Neural cell (in vitro differentiated cells): ENCODE results near the gene CCDC30. TPM values are rescaled to one million over a fixed set of nuclear protein-coding genes. Genes with fewer than 3 reads are reported as not detected.

Experiments used
- H2AFZ ChIP-seq: fragments of 200-600, 300-800 bp; sonication (generic), shearing (Covaris generic); 2 replicates; pipeline ENCODE4 v1.6.0; 2014; ENCODE audit warnings: low read depth, mild to moderate bottlenecking, antibody characterized with exemption, low read length, moderate library complexity
- H3F3A ChIP-seq: fragments of 200-600 bp; shearing (Covaris generic); 2 replicates; pipeline ENCODE4 v1.6.1; 2016; ENCODE audit warnings: mild to moderate bottlenecking, moderate library complexity, mixed read lengths, antibody characterized with exemption, low read length; ENCODE audit not compliant: insufficient read depth, poor library complexity, severe bottlenecking
- H3K27ac ChIP-seq: fragments of 200-600, 300-800 bp; sonication (generic), shearing (Covaris generic); 2 replicates; pipeline ENCODE4 v1.5.1; 2014; ENCODE audit warnings: mild to moderate bottlenecking, low read length, moderate library complexity
- H3K27me3 ChIP-seq: fragments of 300-800, 200-600 bp; sonication (generic), shearing (Covaris generic); 2 replicates; pipeline ENCODE4 v1.6.0; 2014; ENCODE audit warnings: mild to moderate bottlenecking, low read depth, low read length, moderate library complexity; ENCODE audit not compliant: insufficient read depth
- H3K36me3 ChIP-seq: fragments of 300-800, 200-600 bp; sonication (generic), shearing (Covaris generic); 2 replicates; pipeline ENCODE4 v1.5.1; 2014; ENCODE audit warnings: mild to moderate bottlenecking, antibody characterized with exemption, low read length, moderate library complexity; ENCODE audit not compliant: insufficient read depth
- H3K4me2 ChIP-seq: fragments of 300-800, 200-600 bp; sonication (generic), shearing (Covaris generic); 2 replicates; pipeline ENCODE4 v1.6.0; 2014; ENCODE audit warnings: mild to moderate bottlenecking, low read length
- H3K4me3 ChIP-seq: fragments of 300-800, 200-600 bp; sonication (generic), shearing (Covaris generic); 2 replicates; pipeline ENCODE4 v1.5.1; 2014; ENCODE audit warnings: mild to moderate bottlenecking, low read length, moderate library complexity
- H3K79me2 ChIP-seq: fragments of 200-600 bp; shearing (Covaris generic); replicated peaks from 2 replicates; pipeline ENCODE4 v1.6.0; 2014; ENCODE audit warnings: mild to moderate bottlenecking, low read length, moderate library complexity; ENCODE audit not compliant: insufficient read depth
- H3K9ac ChIP-seq: fragments of 300-800, 200-600 bp; sonication (generic), shearing (Covaris generic); 2 replicates; pipeline ENCODE4 v1.6.1; 2016; ENCODE audit warnings: mild to moderate bottlenecking, low read length, mixed read lengths
- H3K9me2 ChIP-seq: fragments of 200-600 bp; shearing (Covaris generic); 2 replicates; pipeline ENCODE4 v1.6.1; 2016; ENCODE audit warnings: mild to moderate bottlenecking, low read length, mixed read lengths; ENCODE audit not compliant: insufficient read depth
- H3K9me3 ChIP-seq: fragments of 200-600, 300-800 bp; sonication (generic), shearing (Covaris generic); 2 replicates; pipeline ENCODE4 v1.6.1; 2016; ENCODE audit warnings: mild to moderate bottlenecking, mixed run types, low read length, moderate library complexity, mixed read lengths
- H4K20me1 ChIP-seq: fragments of 200-600 bp; shearing (Covaris generic); 2 replicates; pipeline ENCODE4 v1.6.1; 2016; ENCODE audit warnings: mild to moderate bottlenecking, mixed run types; ENCODE audit not compliant: insufficient read depth
- CTCF ChIP-seq: fragments of 450-650 bp; IDR thresholded peaks from 2 replicates; pipeline ENCODE4 v1.5.1; 2014; ENCODE audit warnings: antibody characterized with exemption, mild to moderate bottlenecking, moderate library complexity; ENCODE audit not compliant: poor library complexity, severe bottlenecking
- EP300 ChIP-seq: fragments of 450-650 bp; conservative IDR thresholded peaks from 2 replicates; pipeline ENCODE4 v1.6.1; 2014; ENCODE audit warnings: antibody characterized with exemption, mild to moderate bottlenecking, moderate library complexity; ENCODE audit not compliant: poor library complexity, severe bottlenecking
- EZH2 ChIP-seq: fragments of 200-600, 300-800 bp; shearing (Covaris generic), sonication (generic); IDR thresholded peaks from 2 replicates; pipeline ENCODE4 v1.6.1; 2014; ENCODE audit warnings: antibody characterized with exemption, low read length, borderline replicate concordance, mild to moderate bottlenecking; ENCODE audit not compliant: insufficient read depth, poor library complexity, severe bottlenecking
- MXI1 ChIP-seq: fragments of 450-650 bp; conservative IDR thresholded peaks from 2 replicates; pipeline ENCODE4 v1.6.1; 2014; ENCODE audit warnings: antibody characterized with exemption, mild to moderate bottlenecking; ENCODE audit not compliant: poor library complexity, severe bottlenecking
- POLR2AphosphoS5 ChIP-seq: IDR thresholded peaks from 2 replicates; pipeline ENCODE4 v1.6.1; 2012
- RAD21 ChIP-seq: fragments of 450-650 bp; conservative IDR thresholded peaks from 2 replicates; pipeline ENCODE4 v1.6.1; 2014; ENCODE audit warnings: antibody characterized with exemption, mild to moderate bottlenecking, moderate library complexity
- SMC3 ChIP-seq: fragments of 450-650 bp; conservative IDR thresholded peaks from 2 replicates; pipeline ENCODE4 v1.6.1; 2014; ENCODE audit warnings: antibody characterized with exemption, mild to moderate bottlenecking, moderate library complexity; ENCODE audit not compliant: poor library complexity
- TAF1 ChIP-seq: IDR thresholded peaks from 2 replicates; pipeline ENCODE4 v1.6.1; 2012; ENCODE audit warnings: low read depth
- polyA plus RNA-seq: library from polyadenylated mRNA; depleted of rRNA; stranded (reverse); fragments of >200 nt; gene quantifications from 2 replicates; pipeline ENCODE4 v1.2.3, GENCODE V29; 2014
- TF ChIP-seq, protein P1 (sequence below): IDR thresholded peaks from 2 replicates; pipeline ENCODE4 v1.6.1; 2012; ENCODE audit warnings: borderline replicate concordance

Gene CCDC30
- polyA plus RNA-seq, 1 donor from 2014 or later: 13.2 TPM

DNA sequence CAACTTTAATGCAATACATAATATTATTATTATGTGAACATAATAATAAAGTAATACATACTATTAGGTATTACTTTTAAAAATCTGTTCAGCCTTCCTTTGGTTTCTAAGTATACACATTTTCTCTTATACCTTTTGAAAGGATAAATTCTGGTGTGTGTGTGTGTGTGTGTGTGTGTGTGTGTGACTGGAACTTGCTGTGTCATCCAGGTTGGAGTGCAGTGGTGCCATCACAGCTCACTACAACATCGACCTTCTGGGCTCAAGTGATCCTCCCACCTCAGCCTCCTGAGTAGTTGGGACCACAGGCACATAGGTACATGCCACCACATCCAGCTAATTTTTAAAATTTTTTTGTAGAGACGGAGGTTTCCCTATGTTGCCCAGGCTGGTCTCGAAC lies 88.5 kb downstream of the CCDC30 start:
- Histone ChIP-seq H3K36me3 (no peaks in the 10 kb centered on the region), H3K27me3 (no peaks in the 10 kb centered on the region), H3K9me2 (no peaks in the 10 kb centered on the region), H3K9ac (no peak overlapping the region), H2AFZ (no peak overlapping the region), H3K79me2 (no peaks in the 10 kb centered on the region), H3K4me3 (no peak overlapping the region), H3K9me3 (no peaks in the 10 kb centered on the region), H3F3A (no peaks in the 10 kb centered on the region), H3K4me2 (no peak overlapping the region), H3K27ac (no peak overlapping the region), H4K20me1 (no peaks in the 10 kb centered on the region)
- no peak for TF ChIP-seq EZH2
- no peak for TF ChIP-seq CTCF
- no peak for TF ChIP-seq SMC3
- TF ChIP-seq EP300: no peak
- TF ChIP-seq TAF1: no peak
- TF ChIP-seq, protein P1, sequence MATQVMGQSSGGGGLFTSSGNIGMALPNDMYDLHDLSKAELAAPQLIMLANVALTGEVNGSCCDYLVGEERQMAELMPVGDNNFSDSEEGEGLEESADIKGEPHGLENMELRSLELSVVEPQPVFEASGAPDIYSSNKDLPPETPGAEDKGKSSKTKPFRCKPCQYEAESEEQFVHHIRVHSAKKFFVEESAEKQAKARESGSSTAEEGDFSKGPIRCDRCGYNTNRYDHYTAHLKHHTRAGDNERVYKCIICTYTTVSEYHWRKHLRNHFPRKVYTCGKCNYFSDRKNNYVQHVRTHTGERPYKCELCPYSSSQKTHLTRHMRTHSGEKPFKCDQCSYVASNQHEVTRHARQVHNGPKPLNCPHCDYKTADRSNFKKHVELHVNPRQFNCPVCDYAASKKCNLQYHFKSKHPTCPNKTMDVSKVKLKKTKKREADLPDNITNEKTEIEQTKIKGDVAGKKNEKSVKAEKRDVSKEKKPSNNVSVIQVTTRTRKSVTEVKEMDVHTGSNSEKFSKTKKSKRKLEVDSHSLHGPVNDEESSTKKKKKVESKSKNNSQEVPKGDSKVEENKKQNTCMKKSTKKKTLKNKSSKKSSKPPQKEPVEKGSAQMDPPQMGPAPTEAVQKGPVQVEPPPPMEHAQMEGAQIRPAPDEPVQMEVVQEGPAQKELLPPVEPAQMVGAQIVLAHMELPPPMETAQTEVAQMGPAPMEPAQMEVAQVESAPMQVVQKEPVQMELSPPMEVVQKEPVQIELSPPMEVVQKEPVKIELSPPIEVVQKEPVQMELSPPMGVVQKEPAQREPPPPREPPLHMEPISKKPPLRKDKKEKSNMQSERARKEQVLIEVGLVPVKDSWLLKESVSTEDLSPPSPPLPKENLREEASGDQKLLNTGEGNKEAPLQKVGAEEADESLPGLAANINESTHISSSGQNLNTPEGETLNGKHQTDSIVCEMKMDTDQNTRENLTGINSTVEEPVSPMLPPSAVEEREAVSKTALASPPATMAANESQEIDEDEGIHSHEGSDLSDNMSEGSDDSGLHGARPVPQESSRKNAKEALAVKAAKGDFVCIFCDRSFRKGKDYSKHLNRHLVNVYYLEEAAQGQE: no peak
- no peak for TF ChIP-seq RAD21
- TF ChIP-seq MXI1: no peak
- no peak for TF ChIP-seq POLR2AphosphoS5

DNA sequence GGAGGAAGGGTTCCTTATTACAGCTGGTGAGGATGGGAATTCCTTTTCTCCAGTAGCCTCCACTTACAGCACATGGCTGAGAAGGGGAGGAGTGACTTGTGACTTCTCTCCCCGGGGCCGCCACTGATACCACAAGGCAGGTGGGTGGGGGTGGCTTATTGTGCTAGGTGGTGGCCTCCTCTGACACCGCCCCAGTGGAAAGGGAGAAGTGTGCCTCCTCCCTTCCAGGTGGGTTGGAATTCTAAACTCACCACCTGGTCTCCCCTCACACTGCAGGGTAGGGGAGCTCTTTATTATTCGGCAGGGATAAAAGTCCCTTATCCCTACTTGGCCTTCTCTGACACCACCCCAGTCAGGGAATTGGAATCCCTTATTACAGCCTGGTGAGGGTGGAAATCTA lies 89.5 kb downstream of the CCDC30 start:
- Histone ChIP-seq H3K36me3 (no peaks in the 10 kb centered on the region), H2AFZ (no peak overlapping the region), H3K9me3 (no peaks in the 10 kb centered on the region), H3K79me2 (no peaks in the 10 kb centered on the region), H3K27me3 (no peaks in the 10 kb centered on the region), H3K9me2 (no peaks in the 10 kb centered on the region), H3K4me2 (no peak overlapping the region), H3F3A (no peaks in the 10 kb centered on the region), H3K4me3 (no peak overlapping the region), H4K20me1 (no peaks in the 10 kb centered on the region), H3K27ac (no peak overlapping the region), H3K9ac (no peak overlapping the region)
- TF ChIP-seq, protein P1: no peak
